Endometrial microvascular endothelial cells (primary cell): ENCODE results near the gene UNC13D. TPM values are rescaled to one million over a fixed set of nuclear protein-coding genes. Genes with fewer than 3 reads are reported as not detected.
"Not testable (repeated sequence)": the region's sequence is repeated elsewhere in the genome, so short reads cannot be mapped to it uniquely, and the experiment has no call there.

ENCODE experiments used
- in situ Hi-C: cut with HindIII; loops from 2 replicates; pipeline ENCODE4 v1.10.0; 2017; ENCODE audit warnings: low sequenced_read_pairs, low pct_unique_long_range_greater_than_20kb; ENCODE audit errors: inconsistent ontology term
- total RNA-seq: library from RNA; depleted of rRNA; stranded (reverse); fragments of >200 nt; gene quantifications from one replicate; pipeline ENCODE4 v1.2.3, GENCODE V29; 2015; ENCODE audit errors: inconsistent ontology term

UNC13D gene
- total RNA-seq, 1 donor from 2014 or later = 0.09 TPM

GRCh38 chr17:75783803-75784472 is 60.3 kb downstream of the UNC13D start:
- in situ Hi-C loops = no loop called here

- in situ Hi-C loops = no loop called here
Measured at GRCh38 chr17:75783069-75783783, 61.0 kb downstream of the UNC13D start.

- in situ Hi-C loops = no loop called here
Measured at GRCh38 chr17:75779987-75780889, 64.0 kb downstream of the UNC13D start.

- in situ Hi-C loops = no loop called here
Measured at GRCh38 chr17:75779250-75779986, 64.8 kb downstream of the UNC13D start.

- in situ Hi-C loops = no loop called here
Measured at GRCh38 chr17:75778861-75779249, 65.3 kb downstream of the UNC13D start.

- in situ Hi-C loops = not testable (repeated sequence)
Measured at GRCh38 chr17:75778066-75778860, 65.9 kb downstream of the UNC13D start.

- in situ Hi-C loops = no loop called here
Measured at GRCh38 chr17:75777296-75777922, 66.8 kb downstream of the UNC13D start.

Other genes with a start within 250 kb of the UNC13D start
- not detected for gene SMIM5, start 211.0 kb downstream of the UNC13D start, total RNA-seq
- gene RECQL5, start 177.2 kb downstream of the UNC13D start, total RNA-seq = 9.8 TPM
- gene SAP30BP, start 177.1 kb downstream of the UNC13D start, total RNA-seq = 107 TPM
- gene ITGB4, start 122.9 kb downstream of the UNC13D start, total RNA-seq = 2.4 TPM
- 65.8 TPM for gene GALK1, start 79.2 kb downstream of the UNC13D start, total RNA-seq
- gene UNK, start 59.6 kb downstream of the UNC13D start, total RNA-seq = 53.0 TPM
- gene WBP2, start 10.9 kb upstream of the UNC13D start, total RNA-seq = 50.3 TPM
- 53.3 TPM for gene TRIM47, start 34.2 kb upstream of the UNC13D start, total RNA-seq
- 26.3 TPM for gene TRIM65, start 52.5 kb upstream of the UNC13D start, total RNA-seq
- gene MRPL38, start 60.5 kb upstream of the UNC13D start, total RNA-seq = 44.7 TPM
- 6.8 TPM for gene FBF1, start 96.6 kb upstream of the UNC13D start, total RNA-seq
- 41.9 TPM for gene ACOX1, start 134.8 kb upstream of the UNC13D start, total RNA-seq
- gene TEN1, start 134.8 kb upstream of the UNC13D start, total RNA-seq = 17.7 TPM
- gene CDK3, start 156.5 kb upstream of the UNC13D start, total RNA-seq = 1.3 TPM
- gene EVPL, start 182.9 kb upstream of the UNC13D start, total RNA-seq = not detected
- 42.7 TPM for gene SRP68, start 228.1 kb upstream of the UNC13D start, total RNA-seq
- gene GALR2, start 230.4 kb upstream of the UNC13D start, total RNA-seq = not detected
- not detected for gene ZACN, start 234.8 kb upstream of the UNC13D start, total RNA-seq